Activated CD4-positive, alpha-beta memory T cell treated with anti-CD3 and anti-CD28 coated beads for 36 hours (primary cell): ENCODE results near the gene AP1M2. TPM values are rescaled to one million over a fixed set of nuclear protein-coding genes. Genes with fewer than 3 reads are reported as not detected.
"Not testable (repeated sequence)": the region's sequence is repeated elsewhere in the genome, so short reads cannot be mapped to it uniquely, and the experiment has no call there.

Experiments used
- CTCF ChIA-PET: fragments of 350-600 bp; sonication (Branson Sonifier 250); formaldehyde crosslinking; loops from one replicate; lab custom pipeline; 2021; ENCODE audit warnings: antibody characterized with exemption, inconsistent platforms; lab: Charles Lee
- POLR2A ChIA-PET: fragments of 350-600 bp; sonication (Branson Sonifier 250); formaldehyde crosslinking; loops from one replicate; lab custom pipeline; 2021; ENCODE audit warnings: antibody characterized with exemption; lab: Charles Lee
- DNase-seq: peaks from one replicate; pipeline ENCODE4 v3.0.0-alpha.2; 2020
- H3K27ac Mint-ChIP-seq: one replicate; pipeline ENCODE4 v1.8.0; 2021; ENCODE audit warnings: mixed read lengths
- H3K27me3 Mint-ChIP-seq: one replicate; pipeline ENCODE4 v1.8.0; 2021; ENCODE audit warnings: mixed read lengths
- H3K36me3 Mint-ChIP-seq: one replicate; pipeline ENCODE4 v1.8.0; 2021; ENCODE audit warnings: mixed read lengths
- H3K4me1 Mint-ChIP-seq: one replicate; pipeline ENCODE4 v1.8.0; 2021; ENCODE audit warnings: low read depth, mixed read lengths
- H3K4me3 Mint-ChIP-seq: one replicate; pipeline ENCODE4 v1.8.0; 2021; ENCODE audit warnings: mild to moderate bottlenecking, mixed read lengths
- H3K9me3 Mint-ChIP-seq: one replicate; pipeline ENCODE4 v1.8.0; 2021; ENCODE audit warnings: mixed read lengths
- intact Hi-C: fragments of 100-400 bp; cut with micrococcal nuclease; formaldehyde crosslinking; loops from one replicate; pipeline ENCODE4 v1.15.1; 2023
- microRNA-seq: library from miRNA; unstranded; fragments of <30 nt; microRNA quantifications from one replicate; pipeline ENCODE4 v1.2.0, GENCODE V29; 2022; ENCODE audit warnings: borderline number of aligned reads, borderline microRNAs expressed, borderline replicate concordance
- total RNA-seq, 2 experiments: library from RNA; stranded (reverse); gene quantifications; one replicate each; pipeline ENCODE4 v1.2.3, GENCODE V29; 2021

Gene AP1M2
- total RNA-seq, 2 experiments from 2014 or later: not detected

- ChIA-PET CTCF (interaction anchor here (0.6 to 1.1 kb wide), 3 partner anchors 19 to 182 kb away, joined by 3 read pairs; no protein-coding TSS in a partner anchor), POLR2A (no interaction called here)
- intact Hi-C loops: no loop called here
- no peak overlapping the region for H3K27ac Mint-ChIP-seq
- DNase-seq: no peak
- no peak overlapping the region for H3K4me3 Mint-ChIP-seq
- peaks cover 13% of the 10 kb centered on the region for H3K27me3 Mint-ChIP-seq
- no peaks in the 10 kb centered on the region for H3K4me1 Mint-ChIP-seq
- H3K36me3 Mint-ChIP-seq: no peaks in the 10 kb centered on the region
- no peaks in the 10 kb centered on the region for H3K9me3 Mint-ChIP-seq
Measured at GRCh38 chr19:10533646-10534386, 53.3 kb downstream of the AP1M2 start.

GRCh38 chr19:10532457-10532856, 54.7 kb downstream of the AP1M2 start:
- H3K36me3 Mint-ChIP-seq: no peaks in the 10 kb centered on the region
- intact Hi-C loops: no loop called here
- no peaks in the 10 kb centered on the region for H3K4me1 Mint-ChIP-seq
- CTCF ChIA-PET: interaction anchor here (1.0 kb wide), 2 partner anchors 46 to 112 kb away, joined by 3 to 4 read pairs; no protein-coding TSS in a partner anchor
- H3K9me3 Mint-ChIP-seq: no peaks in the 10 kb centered on the region
- no peak overlapping the region for H3K27ac Mint-ChIP-seq
- peaks cover 10% of the 10 kb centered on the region for H3K27me3 Mint-ChIP-seq
- H3K4me3 Mint-ChIP-seq: no peak overlapping the region
- no peak for DNase-seq
- POLR2A ChIA-PET: no interaction called here

- CTCF ChIA-PET: interaction anchor here (1.5 kb wide), 1 partner anchor 15 kb away, joined by 4 read pairs; no protein-coding TSS in a partner anchor
- intact Hi-C loops, H3K27ac Mint-ChIP-seq, POLR2A ChIA-PET, H3K4me3 Mint-ChIP-seq, H3K9me3 Mint-ChIP-seq, H3K36me3 Mint-ChIP-seq, DNase-seq, H3K27me3 Mint-ChIP-seq, H3K4me1 Mint-ChIP-seq: not testable (repeated sequence)
Measured at GRCh38 chr19:10526887-10527286, 60.2 kb downstream of the AP1M2 start.

- no peaks in the 10 kb centered on the region for H3K9me3 Mint-ChIP-seq
- H3K27me3 Mint-ChIP-seq: no peaks in the 10 kb centered on the region
- intact Hi-C loops: no loop called here
- no peaks in the 10 kb centered on the region for H3K4me1 Mint-ChIP-seq
- CTCF ChIA-PET: interaction anchor here (0.7 to 1.5 kb wide), 3 partner anchors 13 to 17 kb away, joined by 3 to 4 read pairs (median 3); no protein-coding TSS in a partner anchor
- no peak overlapping the region for H3K27ac Mint-ChIP-seq
- DNase-seq: no peak
- no peaks in the 10 kb centered on the region for H3K36me3 Mint-ChIP-seq
- H3K4me3 Mint-ChIP-seq: no peak overlapping the region
- POLR2A ChIA-PET: no interaction called here
Measured at GRCh38 chr19:10525636-10526035, 61.5 kb downstream of the AP1M2 start.

GRCh38 chr19:10523135-10523636, 63.9 kb downstream of the AP1M2 start:
- peaks cover 12% of the 10 kb centered on the region for H3K4me1 Mint-ChIP-seq
- no peak overlapping the region for H3K27ac Mint-ChIP-seq
- H3K27me3 Mint-ChIP-seq: peaks cover 17% of the 10 kb centered on the region
- DNase-seq: no peak
- POLR2A ChIA-PET: interaction anchor here (0.6 kb wide), 1 partner anchor 247 kb away, joined by 3 read pairs; no protein-coding TSS in a partner anchor
- H3K36me3 Mint-ChIP-seq: no peaks in the 10 kb centered on the region
- no peaks in the 10 kb centered on the region for H3K9me3 Mint-ChIP-seq
- intact Hi-C loops: no loop called here
- CTCF ChIA-PET: interaction anchor here (1.1 to 1.8 kb wide), 2 partner anchors 30 to 88 kb away, joined by 4 to 5 read pairs; no protein-coding TSS in a partner anchor
- H3K4me3 Mint-ChIP-seq: no peak overlapping the region

Small RNA genes within 50 kb of the gene (microRNA-seq; reads per million reads assigned to microRNA genes)
- gene MIR1238: not detected

Other genes starting within 250 kb of the AP1M2 start
- gene ICAM3, start 247.7 kb downstream of the AP1M2 start, total RNA-seq: 100 to 1,000 TPM; 125 to 132 TPM
- 100 to 1,000 TPM; 168 to 186 TPM for gene TYK2, start 206.7 kb downstream of the AP1M2 start, total RNA-seq
- 100 to 1,000 TPM; 189 to 207 TPM for gene CDC37, start 183.8 kb downstream of the AP1M2 start, total RNA-seq
- 10 to 100 TPM; 15.7 to 17.5 TPM for gene PDE4A, start 166.8 kb downstream of the AP1M2 start, total RNA-seq
- gene KEAP1, start 84.0 kb downstream of the AP1M2 start, total RNA-seq: 10 to 100 TPM; 68.0 to 71.0 TPM
- under 1 TPM; 0.12 to 0.40 TPM for gene S1PR5, start 69.9 kb downstream of the AP1M2 start, total RNA-seq
- gene ATG4D, start 43.4 kb downstream of the AP1M2 start, total RNA-seq: 10 to 100 TPM; 23.8 to 26.7 TPM
- gene KRI1, start 21.3 kb downstream of the AP1M2 start, total RNA-seq: 10 to 100 TPM; 46.2 to 52.3 TPM
- 10 to 100 TPM; 68.6 to 68.8 TPM for gene CDKN2D, start 18.3 kb downstream of the AP1M2 start, total RNA-seq
- 10 to 100 TPM; 89.3 to 94.6 TPM for gene SLC44A2, start 38.2 kb upstream of the AP1M2 start, total RNA-seq
- 100 to 1,000 TPM; 355 to 357 TPM for gene ILF3, start 67.0 kb upstream of the AP1M2 start, total RNA-seq
- 10 to 100 TPM; 43.1 to 47.4 TPM for gene QTRT1, start 114.1 kb upstream of the AP1M2 start, total RNA-seq
- 100 to 1,000 TPM; 171 to 173 TPM for gene DNM2, start 130.8 kb upstream of the AP1M2 start, total RNA-seq
- 10 to 100 TPM; 18.8 to 19.1 TPM for gene TMED1, start 248.9 kb upstream of the AP1M2 start, total RNA-seq